ENCODE measurements around the gene FHOD3. TPM values are rescaled to one million over a fixed set of nuclear protein-coding genes. Genes with fewer than 3 reads are reported as not detected.

FHOD3 gene
- total and polyA plus RNA-seq, 9 of the 15 experiments (the other 6 are each of a cell fraction or from before 2014, with no cell fraction given), result 0.11 TPM; not detected in 8

DNA sequence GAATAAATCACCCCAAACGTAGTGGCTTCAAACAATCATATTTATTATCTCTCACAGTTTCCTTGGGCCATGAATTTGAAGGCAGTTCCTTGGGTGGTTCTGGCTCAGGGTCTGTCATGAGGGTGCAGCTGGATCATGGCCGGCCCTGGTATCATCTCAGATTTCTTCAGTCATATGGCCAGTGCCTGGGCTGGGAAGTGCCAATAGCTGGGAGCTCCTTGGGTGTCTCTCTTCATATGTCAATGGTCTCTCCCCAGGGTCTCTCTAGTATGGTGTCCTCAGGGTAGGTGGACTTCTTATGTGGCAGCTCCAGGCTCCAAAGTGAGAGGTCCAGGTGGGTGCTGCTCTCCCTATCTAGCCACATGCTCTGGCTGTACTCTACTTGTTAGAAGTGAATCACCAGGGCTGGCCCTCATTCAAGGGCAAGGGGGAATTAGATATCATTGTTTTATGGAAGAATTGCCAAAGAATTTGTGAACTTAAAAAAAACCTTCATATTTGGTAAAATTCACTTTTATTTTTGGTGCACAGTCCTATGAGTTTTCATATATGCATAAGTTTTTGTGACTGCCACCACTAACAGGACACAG is 15.4 kb downstream of the FHOD3 start (continued):
- TF ChIP-seq CBFA2T2 (conservative IDR thresholded peaks at IDR 0.05), result no peak
- TF ChIP-seq ZNF431 (CRISPR knock-in tag; IDR thresholded peaks at IDR 0.05), result no peak
- no peak for TF ChIP-seq ZNF444 (CRISPR knock-in tag; IDR thresholded peaks at IDR 0.05)
- no peak for TF ChIP-seq ZNF133 (CRISPR knock-in tag; IDR thresholded peaks at IDR 0.05)

DNA sequence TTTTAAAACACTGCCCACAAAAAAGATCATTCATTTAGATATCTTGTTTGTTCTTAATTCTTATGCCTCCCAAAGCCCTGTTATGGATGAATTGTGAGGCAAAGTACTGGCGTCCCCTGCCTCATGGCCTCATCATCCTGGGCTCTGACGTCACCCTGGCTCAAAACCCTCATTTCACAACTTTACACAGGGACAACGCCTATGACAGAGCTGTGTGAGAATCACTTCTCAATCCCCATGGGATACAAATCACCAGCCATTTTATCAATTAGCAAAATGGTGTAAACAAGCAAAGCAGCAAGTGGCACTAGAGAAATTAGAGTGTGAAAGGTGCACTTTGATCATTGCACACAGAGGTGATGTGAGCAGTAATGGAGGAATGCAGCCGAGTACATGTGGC is 16.6 kb downstream of the FHOD3 start:
- CTCF ChIA-PET (ENCODE audit: low intra/inter-chr PET ratio), result no interaction called here

More for the DNA sequence above, 16.6 kb downstream of the FHOD3 start:
- no peaks in the 10 kb centered on the region; a peak in 1 of 5 replicates for H3K4me1 ChIP-seq (replicated peaks in 1 of 2; ENCODE audit: control insufficient read depth in 2 of 2, insufficient read depth in 2 of 2, low read length in 2 of 2)
- no peaks in the 10 kb centered on the region for H3K9me3 ChIP-seq (replicated peaks; ENCODE audit: control insufficient read depth, insufficient read depth, low read depth, low read length)
- H3K27ac ChIP-seq (ENCODE audit: extremely low read depth, low read depth, low read length), result no peak overlapping the region
- POLR2A ChIA-PET, result no interaction called here
- in situ Hi-C loops (cut with MboI), result no loop called here
- intact Hi-C loops (cut with micrococcal nuclease), result no loop called here
- H3K79me2 ChIP-seq (ENCODE audit: control insufficient read depth, insufficient read depth, low read length), result no peaks in the 10 kb centered on the region
- no TSS peak for BruUV-seq (replicated peaks)
- H3K9ac ChIP-seq (ENCODE audit: insufficient read depth in 1 of 2, low read depth in 2 of 2, low read length in 2 of 2), result no peak overlapping the region
- no peak overlapping the region for H3K4me2 ChIP-seq (ENCODE audit: insufficient read depth, low read length)
- no peak overlapping the region for H2AFZ ChIP-seq (ENCODE audit: low read depth, low read length)
- DNase-seq (ENCODE audit: extremely low read depth in 1 of 4, low spot score in 3 of 4) (no peak), ATAC-seq (no peak), FAIRE-seq (no peak)
- H3K4me3 ChIP-seq, result no peak overlapping the region
- H3K27me3 ChIP-seq (ENCODE audit: control insufficient read depth in 2 of 2, insufficient read depth in 2 of 2, low read length in 2 of 2), result peaks cover 2 to 19% of the 10 kb centered on the region in 2 experiments; a peak in 3 of 5 replicates
- H4K20me1 ChIP-seq (replicated peaks; ENCODE audit: control insufficient read depth, insufficient read depth, low read length), result no peaks in the 10 kb centered on the region
- WGBS (ENCODE audit: insufficient coverage, low coverage, missing lambda C conversion rate), result 1% methylated on average over 4 of the region's 4 CpGs
- H3K9me1 ChIP-seq (ENCODE audit: control insufficient read depth, insufficient read depth, low read length), result no peaks in the 10 kb centered on the region
- H3K36me3 ChIP-seq (ENCODE audit: control insufficient read depth, insufficient read depth, low read length), result no peaks in the 10 kb centered on the region
- TF ChIP-seq, protein P1, sequence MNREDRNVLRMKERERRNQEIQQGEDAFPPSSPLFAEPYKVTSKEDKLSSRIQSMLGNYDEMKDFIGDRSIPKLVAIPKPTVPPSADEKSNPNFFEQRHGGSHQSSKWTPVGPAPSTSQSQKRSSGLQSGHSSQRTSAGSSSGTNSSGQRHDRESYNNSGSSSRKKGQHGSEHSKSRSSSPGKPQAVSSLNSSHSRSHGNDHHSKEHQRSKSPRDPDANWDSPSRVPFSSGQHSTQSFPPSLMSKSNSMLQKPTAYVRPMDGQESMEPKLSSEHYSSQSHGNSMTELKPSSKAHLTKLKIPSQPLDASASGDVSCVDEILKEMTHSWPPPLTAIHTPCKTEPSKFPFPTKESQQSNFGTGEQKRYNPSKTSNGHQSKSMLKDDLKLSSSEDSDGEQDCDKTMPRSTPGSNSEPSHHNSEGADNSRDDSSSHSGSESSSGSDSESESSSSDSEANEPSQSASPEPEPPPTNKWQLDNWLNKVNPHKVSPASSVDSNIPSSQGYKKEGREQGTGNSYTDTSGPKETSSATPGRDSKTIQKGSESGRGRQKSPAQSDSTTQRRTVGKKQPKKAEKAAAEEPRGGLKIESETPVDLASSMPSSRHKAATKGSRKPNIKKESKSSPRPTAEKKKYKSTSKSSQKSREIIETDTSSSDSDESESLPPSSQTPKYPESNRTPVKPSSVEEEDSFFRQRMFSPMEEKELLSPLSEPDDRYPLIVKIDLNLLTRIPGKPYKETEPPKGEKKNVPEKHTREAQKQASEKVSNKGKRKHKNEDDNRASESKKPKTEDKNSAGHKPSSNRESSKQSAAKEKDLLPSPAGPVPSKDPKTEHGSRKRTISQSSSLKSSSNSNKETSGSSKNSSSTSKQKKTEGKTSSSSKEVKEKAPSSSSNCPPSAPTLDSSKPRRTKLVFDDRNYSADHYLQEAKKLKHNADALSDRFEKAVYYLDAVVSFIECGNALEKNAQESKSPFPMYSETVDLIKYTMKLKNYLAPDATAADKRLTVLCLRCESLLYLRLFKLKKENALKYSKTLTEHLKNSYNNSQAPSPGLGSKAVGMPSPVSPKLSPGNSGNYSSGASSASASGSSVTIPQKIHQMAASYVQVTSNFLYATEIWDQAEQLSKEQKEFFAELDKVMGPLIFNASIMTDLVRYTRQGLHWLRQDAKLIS (CRISPR knock-in tag; IDR thresholded peaks at IDR 0.05), result no peak
- TF ChIP-seq CEBPB (tag; IDR thresholded peaks at IDR 0.05) (peak; percentile 33), SREBF2 (CRISPR knock-in tag; IDR thresholded peaks at IDR 0.05) (no peak)
- TF ChIP-seq, protein P2, sequence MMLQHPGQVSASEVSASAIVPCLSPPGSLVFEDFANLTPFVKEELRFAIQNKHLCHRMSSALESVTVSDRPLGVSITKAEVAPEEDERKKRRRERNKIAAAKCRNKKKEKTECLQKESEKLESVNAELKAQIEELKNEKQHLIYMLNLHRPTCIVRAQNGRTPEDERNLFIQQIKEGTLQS (IDR thresholded peaks at IDR 0.05), result peak; percentile 27; the same call in 1 of the 2 replicates
- TF ChIP-seq, protein P2 (CRISPR knock-in tag; conservative IDR thresholded peaks at IDR 0.05), result no peak
- TF ChIP-seq, protein P3, sequence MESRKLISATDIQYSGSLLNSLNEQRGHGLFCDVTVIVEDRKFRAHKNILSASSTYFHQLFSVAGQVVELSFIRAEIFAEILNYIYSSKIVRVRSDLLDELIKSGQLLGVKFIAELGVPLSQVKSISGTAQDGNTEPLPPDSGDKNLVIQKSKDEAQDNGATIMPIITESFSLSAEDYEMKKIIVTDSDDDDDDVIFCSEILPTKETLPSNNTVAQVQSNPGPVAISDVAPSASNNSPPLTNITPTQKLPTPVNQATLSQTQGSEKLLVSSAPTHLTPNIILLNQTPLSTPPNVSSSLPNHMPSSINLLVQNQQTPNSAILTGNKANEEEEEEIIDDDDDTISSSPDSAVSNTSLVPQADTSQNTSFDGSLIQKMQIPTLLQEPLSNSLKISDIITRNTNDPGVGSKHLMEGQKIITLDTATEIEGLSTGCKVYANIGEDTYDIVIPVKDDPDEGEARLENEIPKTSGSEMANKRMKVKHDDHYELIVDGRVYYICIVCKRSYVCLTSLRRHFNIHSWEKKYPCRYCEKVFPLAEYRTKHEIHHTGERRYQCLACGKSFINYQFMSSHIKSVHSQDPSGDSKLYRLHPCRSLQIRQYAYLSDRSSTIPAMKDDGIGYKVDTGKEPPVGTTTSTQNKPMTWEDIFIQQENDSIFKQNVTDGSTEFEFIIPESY (CRISPR knock-in tag; IDR thresholded peaks at IDR 0.05), result no peak

Data from K562 (cell line).